ENCODE measurements around the gene MRPL37. TPM values are rescaled to one million over a fixed set of nuclear protein-coding genes. Genes with fewer than 3 reads are reported as not detected.

The MRPL37 gene
- total and polyA plus RNA-seq, 2 of the 8 experiments (the other 6 are each of a cell fraction or from before 2014, with no cell fraction given), result 45.5 to 126 TPM

DNA sequence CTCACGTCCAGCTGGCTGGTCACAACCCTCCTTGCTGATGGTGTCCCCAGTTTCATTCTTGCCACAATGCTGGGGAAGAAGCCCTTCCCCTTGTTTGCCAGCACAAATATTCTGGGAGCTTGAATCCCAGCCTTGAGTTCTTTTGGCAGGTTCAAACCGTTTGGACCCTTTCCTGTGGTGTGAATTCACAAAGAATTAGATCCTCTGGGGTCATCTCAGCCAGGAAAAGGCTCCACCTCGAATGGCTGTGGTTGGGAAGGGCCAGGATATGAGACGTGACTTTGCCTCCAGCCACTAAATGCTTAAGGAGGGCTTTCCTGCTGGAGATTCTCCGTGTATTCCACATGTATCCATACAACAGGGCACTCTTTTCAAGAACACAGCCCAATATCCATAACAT is 66.9 kb downstream of the MRPL37 start:
- no peak overlapping the region for H2BK15ac ChIP-seq (ENCODE audit: low read length)
- ChIA-PET CTCF (ENCODE audit: partially characterized antibody) (interaction anchor here (0.7 to 5.5 kb wide), 6 partner anchors 7 to 37 kb away, joined by 3 to 34 read pairs (median 3); no protein-coding TSS in a partner anchor), POLR2A (ENCODE audit: partially characterized antibody) (no interaction called here)
- no peak overlapping the region for H3K27ac ChIP-seq (ENCODE audit: low read depth, low read length)
- H3K23ac ChIP-seq (ENCODE audit: insufficient read length), result no peak overlapping the region
- no peak overlapping the region for H2BK5ac ChIP-seq (ENCODE audit: low read depth, low read length)
- no peak overlapping the region for H4K91ac ChIP-seq (replicated peaks; ENCODE audit: insufficient read length, low read length)
- no peak overlapping the region for H3K4me3 ChIP-seq (ENCODE audit: extremely low read depth in 1 of 4, insufficient read depth in 2 of 4, low read depth in 3 of 4, low read length in 4 of 4)
- DNase-seq (ENCODE audit: low read depth in 1 of 2, low spot score in 2 of 2), result no peak
- H2BK20ac ChIP-seq (ENCODE audit: low read length), result no peak overlapping the region
- no peak overlapping the region for H4K5ac ChIP-seq (ENCODE audit: insufficient read length, low read depth, low read length)
- no peaks in the 10 kb centered on the region; a peak in 1 of 7 replicates for H3K4me1 ChIP-seq (replicated peaks in 1 of 4; ENCODE audit: control insufficient read depth in 3 of 4, insufficient read depth in 4 of 4, low read length in 3 of 4)
- no peak overlapping the region for H3K14ac ChIP-seq (ENCODE audit: insufficient read length)
- no peak overlapping the region for H3K9ac ChIP-seq (replicated peaks in 1 of 4; ENCODE audit: extremely low read depth in 1 of 4, low read depth in 3 of 4, low read length in 3 of 4)
- H4K20me1 ChIP-seq (replicated peaks in 1 of 2; ENCODE audit: control insufficient read depth in 1 of 2, insufficient read depth in 2 of 2, low read length in 2 of 2), result peaks cover 5 to 19% of the 10 kb centered on the region in 2 experiments
- no peak overlapping the region for H3K56ac ChIP-seq (replicated peaks; ENCODE audit: insufficient read length, low read depth, low read length)
- H3K9me3 ChIP-seq (ENCODE audit: insufficient read depth in 2 of 2, low read depth in 1 of 2, low read length in 1 of 2), result no peaks in the 10 kb centered on the region
- H3K36me3 ChIP-seq (ENCODE audit: control insufficient read depth in 2 of 4, insufficient read depth in 4 of 4, low read length in 3 of 4), result no peaks in the 10 kb centered on the region; a peak in 1 of 8 replicates
- H3K4me2 ChIP-seq (ENCODE audit: insufficient read depth in 1 of 2, low read depth in 2 of 2, low read length in 2 of 2), result no peak overlapping the region
- no peak overlapping the region for H4K8ac ChIP-seq (ENCODE audit: extremely low read depth, insufficient read depth, low read length)
- peaks cover 0 to 85% of the 10 kb centered on the region in 2 experiments; a peak in 2 of 4 replicates for H3K79me2 ChIP-seq (ENCODE audit: control insufficient read depth in 1 of 2, insufficient read depth in 2 of 2, low read length in 2 of 2)
- H3K79me1 ChIP-seq (ENCODE audit: low read depth, low read length), result peaks cover 28% of the 10 kb centered on the region
- H2AK5ac ChIP-seq (ENCODE audit: low read depth, low read length), result no peak overlapping the region
- 87% methylated on average over 5 of the region's 5 CpGs; no CpG with 5 or more reads in 1 of the 2 experiments for WGBS, 2 experiments (ENCODE audit: extremely low coverage in 1 of 2, insufficient coverage in 1 of 2, insufficient read length in 1 of 2, insufficient replicate concordance in 2 of 2, low coverage in 1 of 2, low lambda C conversion rate in 2 of 2, missing lambda C conversion rate in 1 of 2)
- no peaks in the 10 kb centered on the region for H3K27me3 ChIP-seq (replicated peaks in 1 of 4; ENCODE audit: control insufficient read depth in 3 of 4, extremely low read depth in 1 of 4, insufficient read depth in 3 of 4, low read length in 3 of 4)
- no peak overlapping the region for H2BK120ac ChIP-seq (replicated peaks; ENCODE audit: low read depth, low read length)
- no peak overlapping the region for H2AFZ ChIP-seq (ENCODE audit: low read length)
- H2BK12ac ChIP-seq (ENCODE audit: low read depth, low read length), result no peak overlapping the region
- H3K4ac ChIP-seq (replicated peaks; ENCODE audit: insufficient read length, low read depth, low read length), result no peak overlapping the region
- H3K23me2 ChIP-seq (ENCODE audit: low read depth, low read length), result no peaks in the 10 kb centered on the region
- H3K18ac ChIP-seq (ENCODE audit: extremely low read depth, low read length), result no peak overlapping the region
- FAIRE-seq, result no peak

Measured in H1 (cell line).